WTC11 (cell line): ENCODE results near the gene TMBIM6.

Experiments used
- CREB1 ChIP-seq: sonication (generic); formaldehyde crosslinking; IDR thresholded peaks from 2 replicates; pipeline ENCODE4 v1.8.0; 2023; ENCODE audit warnings: mild to moderate bottlenecking, missing genetic modification reagents
- ESRRA ChIP-seq: sonication (generic); formaldehyde crosslinking; IDR thresholded peaks from 2 replicates; pipeline ENCODE4 v1.8.1; 2022; ENCODE audit warnings: mild to moderate bottlenecking, missing genetic modification reagents, borderline replicate concordance
- GABPB1 ChIP-seq: sonication (generic); formaldehyde crosslinking; IDR thresholded peaks from 2 replicates; pipeline ENCODE4 v1.8.1; 2023; ENCODE audit warnings: mild to moderate bottlenecking, missing genetic modification reagents
- PRRX2 ChIP-seq: fragments of 250-450 bp; sonication (Bioruptor Pico); IDR thresholded peaks from 2 replicates; pipeline ENCODE4 v1.8.0; 2021; ENCODE audit warnings: mild to moderate bottlenecking
- RELA ChIP-seq: sonication (generic); formaldehyde crosslinking; IDR thresholded peaks from 2 replicates; pipeline ENCODE4 v1.8.1; 2022; ENCODE audit warnings: missing genetic modification reagents, mild to moderate bottlenecking, borderline replicate concordance
- SMAD4 ChIP-seq: sonication (generic); formaldehyde crosslinking; IDR thresholded peaks from 2 replicates; pipeline ENCODE4 v1.8.0; 2022; ENCODE audit warnings: mild to moderate bottlenecking, missing genetic modification reagents
- ZBTB21 ChIP-seq: sonication (generic); formaldehyde crosslinking; IDR thresholded peaks from 2 replicates; pipeline ENCODE4 v1.8.1; 2023; ENCODE audit warnings: mild to moderate bottlenecking, missing genetic modification reagents, borderline replicate concordance
- ZNF263 ChIP-seq: sonication (generic); formaldehyde crosslinking; IDR thresholded peaks from 2 replicates; pipeline ENCODE4 v1.8.1; 2022; ENCODE audit warnings: low read depth, mild to moderate bottlenecking, moderate library complexity, missing genetic modification reagents
- TF ChIP-seq, protein P1 (sequence below): fragments of 200-600 bp; IDR thresholded peaks from 2 replicates; pipeline ENCODE4 v1.8.0; 2022; ENCODE audit warnings: antibody characterized with exemption
- TF ChIP-seq, protein P2 (sequence below): sonication (generic); formaldehyde crosslinking; conservative IDR thresholded peaks from 2 replicates; pipeline ENCODE4 v1.8.1; 2022; ENCODE audit warnings: mild to moderate bottlenecking, missing genetic modification reagents
- TF ChIP-seq, protein P3 (sequence below): sonication (generic); formaldehyde crosslinking; IDR thresholded peaks from 2 replicates; pipeline ENCODE4 v1.8.1; 2022; ENCODE audit warnings: mild to moderate bottlenecking, missing genetic modification reagents, moderate library complexity, borderline replicate concordance
- TF ChIP-seq, protein P4 (sequence below): sonication (generic); formaldehyde crosslinking; IDR thresholded peaks from 2 replicates; pipeline ENCODE4 v1.8.1; 2022; ENCODE audit warnings: low read depth, missing genetic modification reagents, borderline replicate concordance
- TF ChIP-seq, protein P5 (sequence below): sonication (generic); formaldehyde crosslinking; IDR thresholded peaks from 2 replicates; pipeline ENCODE4 v1.8.0; 2022; ENCODE audit warnings: missing genetic modification reagents
- TF ChIP-seq, protein P6 (sequence below): sonication (generic); formaldehyde crosslinking; IDR thresholded peaks from 2 replicates; pipeline ENCODE4 v1.8.0; 2022; ENCODE audit warnings: mild to moderate bottlenecking, missing genetic modification reagents

DNA sequence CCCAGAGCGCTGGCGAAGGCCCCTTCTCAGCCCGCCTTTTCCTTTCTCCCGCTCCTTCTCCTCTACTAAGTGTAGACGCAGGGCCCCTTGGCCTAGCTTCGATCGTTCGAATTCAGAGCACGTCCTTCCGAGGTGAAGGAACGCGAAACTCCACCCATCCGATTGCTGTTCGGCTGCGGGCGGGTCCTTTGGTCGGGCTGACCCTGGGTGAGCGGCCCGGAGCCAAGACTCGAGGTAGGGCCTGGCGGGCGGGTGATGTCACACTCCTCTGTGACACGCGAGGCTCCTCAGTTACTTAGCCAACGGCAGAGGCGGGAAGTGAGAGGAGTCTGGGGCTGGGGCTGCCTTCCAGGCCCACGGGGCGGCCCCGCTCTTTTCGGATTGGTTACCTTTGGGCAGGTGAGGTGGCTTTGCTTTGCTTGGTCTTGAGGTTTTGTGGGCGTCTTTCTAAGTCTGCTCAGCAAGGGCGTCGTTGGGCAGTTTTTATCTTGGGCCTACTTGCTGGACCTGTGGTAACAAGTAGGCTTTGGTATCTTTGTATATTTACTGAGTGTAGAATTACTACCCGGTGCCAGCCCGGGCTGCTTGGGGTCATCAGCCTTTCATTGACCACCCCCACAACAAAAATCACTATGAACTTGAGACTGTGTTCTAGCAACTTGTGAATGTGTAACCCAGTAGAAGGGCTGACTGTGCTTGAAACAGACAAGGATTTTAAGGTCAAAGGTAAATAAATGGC lies 694 bp downstream of the TMBIM6 start:
- TF ChIP-seq, protein P1, sequence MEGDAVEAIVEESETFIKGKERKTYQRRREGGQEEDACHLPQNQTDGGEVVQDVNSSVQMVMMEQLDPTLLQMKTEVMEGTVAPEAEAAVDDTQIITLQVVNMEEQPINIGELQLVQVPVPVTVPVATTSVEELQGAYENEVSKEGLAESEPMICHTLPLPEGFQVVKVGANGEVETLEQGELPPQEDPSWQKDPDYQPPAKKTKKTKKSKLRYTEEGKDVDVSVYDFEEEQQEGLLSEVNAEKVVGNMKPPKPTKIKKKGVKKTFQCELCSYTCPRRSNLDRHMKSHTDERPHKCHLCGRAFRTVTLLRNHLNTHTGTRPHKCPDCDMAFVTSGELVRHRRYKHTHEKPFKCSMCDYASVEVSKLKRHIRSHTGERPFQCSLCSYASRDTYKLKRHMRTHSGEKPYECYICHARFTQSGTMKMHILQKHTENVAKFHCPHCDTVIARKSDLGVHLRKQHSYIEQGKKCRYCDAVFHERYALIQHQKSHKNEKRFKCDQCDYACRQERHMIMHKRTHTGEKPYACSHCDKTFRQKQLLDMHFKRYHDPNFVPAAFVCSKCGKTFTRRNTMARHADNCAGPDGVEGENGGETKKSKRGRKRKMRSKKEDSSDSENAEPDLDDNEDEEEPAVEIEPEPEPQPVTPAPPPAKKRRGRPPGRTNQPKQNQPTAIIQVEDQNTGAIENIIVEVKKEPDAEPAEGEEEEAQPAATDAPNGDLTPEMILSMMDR = no peak
- TF ChIP-seq, protein P2, sequence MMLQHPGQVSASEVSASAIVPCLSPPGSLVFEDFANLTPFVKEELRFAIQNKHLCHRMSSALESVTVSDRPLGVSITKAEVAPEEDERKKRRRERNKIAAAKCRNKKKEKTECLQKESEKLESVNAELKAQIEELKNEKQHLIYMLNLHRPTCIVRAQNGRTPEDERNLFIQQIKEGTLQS (CRISPR knock-in tag) = no peak
- no peak for TF ChIP-seq ZBTB21 (CRISPR knock-in tag)
- TF ChIP-seq GABPB1 (CRISPR knock-in tag) = peak; percentile 35; the same call in 1 of the 2 replicates
- no peak for TF ChIP-seq PRRX2
- TF ChIP-seq, protein P3, sequence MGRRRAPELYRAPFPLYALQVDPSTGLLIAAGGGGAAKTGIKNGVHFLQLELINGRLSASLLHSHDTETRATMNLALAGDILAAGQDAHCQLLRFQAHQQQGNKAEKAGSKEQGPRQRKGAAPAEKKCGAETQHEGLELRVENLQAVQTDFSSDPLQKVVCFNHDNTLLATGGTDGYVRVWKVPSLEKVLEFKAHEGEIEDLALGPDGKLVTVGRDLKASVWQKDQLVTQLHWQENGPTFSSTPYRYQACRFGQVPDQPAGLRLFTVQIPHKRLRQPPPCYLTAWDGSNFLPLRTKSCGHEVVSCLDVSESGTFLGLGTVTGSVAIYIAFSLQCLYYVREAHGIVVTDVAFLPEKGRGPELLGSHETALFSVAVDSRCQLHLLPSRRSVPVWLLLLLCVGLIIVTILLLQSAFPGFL (CRISPR knock-in tag) = no peak
- TF ChIP-seq CREB1 (CRISPR knock-in tag) = no peak
- TF ChIP-seq, protein P4, sequence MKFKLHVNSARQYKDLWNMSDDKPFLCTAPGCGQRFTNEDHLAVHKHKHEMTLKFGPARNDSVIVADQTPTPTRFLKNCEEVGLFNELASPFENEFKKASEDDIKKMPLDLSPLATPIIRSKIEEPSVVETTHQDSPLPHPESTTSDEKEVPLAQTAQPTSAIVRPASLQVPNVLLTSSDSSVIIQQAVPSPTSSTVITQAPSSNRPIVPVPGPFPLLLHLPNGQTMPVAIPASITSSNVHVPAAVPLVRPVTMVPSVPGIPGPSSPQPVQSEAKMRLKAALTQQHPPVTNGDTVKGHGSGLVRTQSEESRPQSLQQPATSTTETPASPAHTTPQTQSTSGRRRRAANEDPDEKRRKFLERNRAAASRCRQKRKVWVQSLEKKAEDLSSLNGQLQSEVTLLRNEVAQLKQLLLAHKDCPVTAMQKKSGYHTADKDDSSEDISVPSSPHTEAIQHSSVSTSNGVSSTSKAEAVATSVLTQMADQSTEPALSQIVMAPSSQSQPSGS (CRISPR knock-in tag) = no peak
- TF ChIP-seq ESRRA = no peak
- TF ChIP-seq RELA = no peak
- no peak for TF ChIP-seq ZNF263 (CRISPR knock-in tag)
- TF ChIP-seq, protein P5, sequence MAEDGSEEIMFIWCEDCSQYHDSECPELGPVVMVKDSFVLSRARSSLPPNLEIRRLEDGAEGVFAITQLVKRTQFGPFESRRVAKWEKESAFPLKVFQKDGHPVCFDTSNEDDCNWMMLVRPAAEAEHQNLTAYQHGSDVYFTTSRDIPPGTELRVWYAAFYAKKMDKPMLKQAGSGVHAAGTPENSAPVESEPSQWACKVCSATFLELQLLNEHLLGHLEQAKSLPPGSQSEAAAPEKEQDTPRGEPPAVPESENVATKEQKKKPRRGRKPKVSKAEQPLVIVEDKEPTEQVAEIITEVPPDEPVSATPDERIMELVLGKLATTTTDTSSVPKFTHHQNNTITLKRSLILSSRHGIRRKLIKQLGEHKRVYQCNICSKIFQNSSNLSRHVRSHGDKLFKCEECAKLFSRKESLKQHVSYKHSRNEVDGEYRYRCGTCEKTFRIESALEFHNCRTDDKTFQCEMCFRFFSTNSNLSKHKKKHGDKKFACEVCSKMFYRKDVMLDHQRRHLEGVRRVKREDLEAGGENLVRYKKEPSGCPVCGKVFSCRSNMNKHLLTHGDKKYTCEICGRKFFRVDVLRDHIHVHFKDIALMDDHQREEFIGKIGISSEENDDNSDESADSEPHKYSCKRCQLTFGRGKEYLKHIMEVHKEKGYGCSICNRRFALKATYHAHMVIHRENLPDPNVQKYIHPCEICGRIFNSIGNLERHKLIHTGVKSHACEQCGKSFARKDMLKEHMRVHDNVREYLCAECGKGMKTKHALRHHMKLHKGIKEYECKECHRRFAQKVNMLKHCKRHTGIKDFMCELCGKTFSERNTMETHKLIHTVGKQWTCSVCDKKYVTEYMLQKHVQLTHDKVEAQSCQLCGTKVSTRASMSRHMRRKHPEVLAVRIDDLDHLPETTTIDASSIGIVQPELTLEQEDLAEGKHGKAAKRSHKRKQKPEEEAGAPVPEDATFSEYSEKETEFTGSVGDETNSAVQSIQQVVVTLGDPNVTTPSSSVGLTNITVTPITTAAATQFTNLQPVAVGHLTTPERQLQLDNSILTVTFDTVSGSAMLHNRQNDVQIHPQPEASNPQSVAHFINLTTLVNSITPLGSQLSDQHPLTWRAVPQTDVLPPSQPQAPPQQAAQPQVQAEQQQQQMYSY = no peak
- TF ChIP-seq, protein P6, sequence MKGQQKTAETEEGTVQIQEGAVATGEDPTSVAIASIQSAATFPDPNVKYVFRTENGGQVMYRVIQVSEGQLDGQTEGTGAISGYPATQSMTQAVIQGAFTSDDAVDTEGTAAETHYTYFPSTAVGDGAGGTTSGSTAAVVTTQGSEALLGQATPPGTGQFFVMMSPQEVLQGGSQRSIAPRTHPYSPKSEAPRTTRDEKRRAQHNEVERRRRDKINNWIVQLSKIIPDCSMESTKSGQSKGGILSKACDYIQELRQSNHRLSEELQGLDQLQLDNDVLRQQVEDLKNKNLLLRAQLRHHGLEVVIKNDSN (CRISPR knock-in tag) = no peak
- TF ChIP-seq SMAD4 (CRISPR knock-in tag) = no peak
